Naive B cell (primary cell): Measurements from ENCODE around the gene TMEM176A. TPM values are rescaled to one million over a fixed set of nuclear protein-coding genes. Genes with fewer than 3 reads are reported as not detected.

ENCODE experiments used
- ATAC-seq, 2 donors: fragments of 150-1000 bp; cut with Tn5 transposase; 2 replicates each; pipeline ENCODE4 v1.10.0; 2021; ENCODE audit warnings: low read depth in 2 of 2, mild to moderate bottlenecking in 2 of 2, moderate library complexity in 2 of 2
- DNase-seq: peaks from one replicate; pipeline ENCODE4 v3.0.0; 2022
- H3K27ac Mint-ChIP-seq, 6 donors: one replicate each; pipeline ENCODE4 v1.8.0; 2020 to 2022; ENCODE audit warnings: mild to moderate bottlenecking in 6 of 6, mixed read lengths in 6 of 6, moderate library complexity in 5 of 6, inconsistent platforms in 2 of 6
- H3K27me3 Mint-ChIP-seq, 3 donors: one replicate each; pipeline ENCODE4 v1.8.0; 2021 to 2022; ENCODE audit warnings: mixed read lengths in 3 of 3, mild to moderate bottlenecking in 1 of 3
- H3K36me3 Mint-ChIP-seq, 2 donors: one replicate each; pipeline ENCODE4 v1.8.0; 2020 to 2022; ENCODE audit warnings: mixed read lengths in 2 of 2, inconsistent platforms in 1 of 2, mild to moderate bottlenecking in 1 of 2
- H3K4me1 Mint-ChIP-seq, 3 donors: one replicate each; pipeline ENCODE4 v1.8.0; 2020 to 2022; ENCODE audit warnings: mixed read lengths in 3 of 3, inconsistent platforms in 1 of 3, mild to moderate bottlenecking in 1 of 3, moderate library complexity in 1 of 3
- H3K4me3 Mint-ChIP-seq, 8 donors: one replicate each; pipeline ENCODE4 v1.8.0; 2020 to 2022; ENCODE audit warnings: mild to moderate bottlenecking in 8 of 8, mixed read lengths in 8 of 8, moderate library complexity in 8 of 8, inconsistent platforms in 2 of 8
- H3K9me3 Mint-ChIP-seq, 7 donors: one replicate each; pipeline ENCODE4 v1.8.0; 2020 to 2022; ENCODE audit warnings: mixed read lengths in 7 of 7, mild to moderate bottlenecking in 5 of 7, inconsistent platforms in 2 of 7, moderate library complexity in 1 of 7
- polyA plus RNA-seq, 6 donors: library from polyadenylated mRNA; unstranded; fragments of 300-500 nt; fragmentation: Illumina TruSeq; gene quantifications; one replicate each; pipeline ENCODE4 v1.2.3, GENCODE V29; 2021; ENCODE audit warnings: low read depth in 6 of 6

The TMEM176A gene
- polyA plus RNA-seq, 6 donors from 2014 or later: 0.44 to 1.9 TPM; not detected in 4

DNA sequence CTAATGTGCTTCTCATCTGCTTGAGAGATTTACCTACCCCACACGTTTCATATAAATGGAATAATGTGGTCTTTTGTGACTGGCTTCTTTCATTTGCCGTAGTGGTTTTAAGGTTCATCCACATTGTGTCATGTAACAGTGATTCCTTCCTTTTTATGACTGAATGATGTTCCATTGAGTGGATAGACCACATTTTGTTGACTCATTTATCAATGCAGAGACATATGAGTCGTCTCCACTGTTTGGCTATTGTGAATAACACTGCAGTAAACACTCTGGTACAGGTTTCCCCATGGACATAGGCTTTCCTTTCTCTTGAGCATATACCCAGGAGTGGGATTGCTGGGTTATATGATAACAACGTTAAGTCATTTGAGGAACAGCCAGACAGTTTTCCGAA, 49.7 kb downstream of the TMEM176A start:
- no peak overlapping the region for H3K4me3 Mint-ChIP-seq
- H3K36me3 Mint-ChIP-seq: no peaks in the 10 kb centered on the region
- no peaks in the 10 kb centered on the region for H3K9me3 Mint-ChIP-seq

GRCh38 chr7:150851492-150852370, 51.2 kb downstream of the TMEM176A start:
- Mint-ChIP-seq H3K9me3 (no peaks in the 10 kb centered on the region), H3K27me3 (peaks cover 16 to 47% (median 47%) of the 10 kb centered on the region in 3 donors), H3K4me1 (no peaks in the 10 kb centered on the region), H3K27ac (no peak overlapping the region), H3K36me3 (no peaks in the 10 kb centered on the region), H3K4me3 (no peak overlapping the region)
- no peak for DNase-seq
- ATAC-seq: no peak

More for the DNA sequence above, 49.7 kb downstream of the TMEM176A start:
- no peak for ATAC-seq
- Mint-ChIP-seq H3K4me1 (no peaks in the 10 kb centered on the region), H3K27me3 (peaks cover 16 to 58% (median 44%) of the 10 kb centered on the region in 3 donors), H3K27ac (no peak overlapping the region)
- no peak for DNase-seq

DNA sequence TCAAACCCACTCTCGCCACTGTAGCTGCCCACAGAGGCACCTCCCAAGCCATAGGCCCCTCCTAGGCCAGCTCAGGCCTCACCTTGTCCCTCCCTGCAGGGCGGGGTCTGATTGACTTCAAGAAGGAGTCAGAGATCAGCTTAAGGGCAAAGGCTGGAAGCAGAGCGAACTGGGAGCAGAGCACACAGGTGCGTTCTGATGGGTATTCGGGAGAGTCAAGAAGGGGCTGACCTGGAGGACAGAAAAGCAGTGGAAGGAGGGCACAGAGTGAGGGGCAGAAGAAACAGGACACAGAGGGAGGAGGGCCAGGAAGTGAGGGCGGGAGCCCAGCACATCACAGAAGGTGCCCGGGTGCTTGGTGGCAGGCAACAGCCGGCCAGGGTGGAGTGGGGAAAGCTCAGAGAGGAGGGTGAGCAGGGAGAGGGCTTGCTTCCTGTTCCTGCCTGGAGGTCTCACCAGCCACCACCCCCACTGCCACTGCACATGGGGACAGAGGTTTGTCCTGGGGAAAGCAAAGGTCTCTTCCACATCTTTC, 51.9 kb downstream of the TMEM176A start, which contains the start of gene AOC1:
Gene AOC1, plus strand, starts transcription at position 147 of the 535 bp plus-strand sequence. CDS start 3,954 bp downstream, outside the sequence.
- no peaks in the 10 kb centered on the region for H3K4me1 Mint-ChIP-seq
- no peak within 1 kb of the TSS for H3K4me3 Mint-ChIP-seq
- H3K9me3 Mint-ChIP-seq: no peaks in the 10 kb centered on the region
- ATAC-seq (no peak), DNase-seq (no peak)
- H3K27me3 Mint-ChIP-seq: peaks cover 16 to 47% (median 47%) of the 10 kb centered on the region in 3 donors
- H3K27ac Mint-ChIP-seq: no peak within 1 kb of the TSS
- no peaks in the 10 kb centered on the region for H3K36me3 Mint-ChIP-seq

DNA sequence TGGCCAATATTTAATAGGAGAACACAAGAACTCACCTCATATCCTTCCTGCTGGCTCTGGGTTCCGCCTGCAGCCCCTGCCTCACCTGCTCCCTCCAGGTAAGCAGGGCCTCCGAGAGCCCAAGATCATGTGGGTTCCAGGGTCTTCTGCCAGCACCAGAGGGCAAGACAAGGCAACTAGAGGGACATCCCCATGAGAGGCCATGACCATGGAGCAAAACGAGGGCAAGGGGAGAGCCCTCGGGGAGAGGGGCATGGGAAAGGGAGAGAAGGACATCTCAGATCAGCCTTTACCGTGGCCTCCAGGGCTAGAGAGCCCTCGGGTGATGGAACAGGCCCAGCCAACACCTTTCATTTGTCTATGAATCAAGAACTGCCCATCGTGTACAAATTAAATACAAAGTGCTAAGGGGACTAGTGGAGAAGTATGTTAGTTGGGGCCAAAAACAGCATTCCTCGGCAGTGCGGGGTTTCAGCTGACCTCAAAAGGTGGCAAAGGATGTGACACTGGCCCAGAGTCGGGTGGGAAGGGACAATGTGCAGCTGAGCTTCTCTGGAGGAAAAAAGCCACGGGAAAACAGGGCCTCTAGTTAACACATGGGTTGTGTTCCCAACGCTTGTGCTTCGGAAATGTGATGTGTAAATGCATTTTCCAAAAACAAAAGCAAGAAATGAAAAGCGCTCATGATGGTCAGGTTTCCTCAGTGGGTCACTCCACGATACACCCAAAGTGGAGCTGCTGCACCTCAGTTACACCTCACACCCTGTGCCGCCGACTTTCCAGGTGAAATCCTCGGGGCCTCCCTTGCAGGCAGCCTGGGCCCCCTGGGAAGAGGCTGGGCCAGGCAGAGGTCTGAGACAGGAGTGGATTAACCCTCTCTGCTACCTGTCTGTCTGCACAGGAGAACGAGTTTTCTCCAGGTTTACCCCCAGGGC, 53.8 kb downstream of the TMEM176A start:
- Mint-ChIP-seq H3K9me3 (no peaks in the 10 kb centered on the region), H3K27ac (no peak overlapping the region), H3K4me1 (no peaks in the 10 kb centered on the region), H3K36me3 (no peaks in the 10 kb centered on the region), H3K27me3 (peaks cover 16 to 54% (median 45%) of the 10 kb centered on the region in 3 donors), H3K4me3 (peak overlapping the region in 1 of 8 donors; percentile 76)
- no peak for DNase-seq
- ATAC-seq: no peak

Other genes with a start within 250 kb of the TMEM176A start
- gene GIMAP4, start 233.4 kb upstream of the TMEM176A start, polyA plus RNA-seq: 1 to 10 TPM in 5 of 6 donors, under 1 TPM in 1; 0.75 to 4.4 (median 1.5) TPM
- gene GIMAP6, start 168.4 kb upstream of the TMEM176A start, polyA plus RNA-seq: 1 to 10 TPM in 1 of 6 donors, under 1 TPM in 5; 0.22 to 1.4 (median 0.31) TPM
- gene GIMAP2, start 115.1 kb upstream of the TMEM176A start, polyA plus RNA-seq: 10 to 100 TPM in 5 of 6 donors, 1 to 10 TPM in 1; 8.2 to 40.4 (median 14.0) TPM
- 1 to 10 TPM in 3 of 6 donors, under 1 TPM in 3; 0.58 to 1.8 (median 0.92) TPM for gene GIMAP1, start 84.2 kb upstream of the TMEM176A start, polyA plus RNA-seq
- 1 to 10 TPM in 3 of 6 donors, under 1 TPM in 3; 0.26 to 2.5 (median 1.1) TPM for gene GIMAP5, start 63.4 kb upstream of the TMEM176A start, polyA plus RNA-seq
- 1 to 10 TPM in 2 of 6 donors, under 1 TPM in 1, not detected in 3; 0.23 to 1.8 (median 1.3) TPM for gene TMEM176B, start 405 bp upstream of the TMEM176A start, polyA plus RNA-seq
- gene AOC1, start 51.7 kb downstream of the TMEM176A start, polyA plus RNA-seq: not detected
- under 1 TPM in 3 of 6 donors, not detected in 3; 0.17 to 0.29 (median 0.29) TPM for gene KCNH2, start 177.6 kb downstream of the TMEM176A start, polyA plus RNA-seq
- gene NOS3, start 190.2 kb downstream of the TMEM176A start, polyA plus RNA-seq: 1 to 10 TPM in 4 of 6 donors, under 1 TPM in 2; 0.29 to 2.8 (median 1.3) TPM
- 10 to 100 TPM in 2 of 6 donors, 1 to 10 TPM in 4; 7.6 to 14.3 (median 9.6) TPM for gene ATG9B, start 223.7 kb downstream of the TMEM176A start, polyA plus RNA-seq
- 10 to 100 TPM; 18.4 to 32.4 (median 23.4) TPM for gene ABCB8, start 227.7 kb downstream of the TMEM176A start, polyA plus RNA-seq
- gene ASIC3, start 247.8 kb downstream of the TMEM176A start, polyA plus RNA-seq: not detected